ENCODE measurements around the gene LOXL1.
A peak's percentile ranks its signal among the peaks of the same experiment; 100 is the strongest.

LOXL1 gene

DNA sequence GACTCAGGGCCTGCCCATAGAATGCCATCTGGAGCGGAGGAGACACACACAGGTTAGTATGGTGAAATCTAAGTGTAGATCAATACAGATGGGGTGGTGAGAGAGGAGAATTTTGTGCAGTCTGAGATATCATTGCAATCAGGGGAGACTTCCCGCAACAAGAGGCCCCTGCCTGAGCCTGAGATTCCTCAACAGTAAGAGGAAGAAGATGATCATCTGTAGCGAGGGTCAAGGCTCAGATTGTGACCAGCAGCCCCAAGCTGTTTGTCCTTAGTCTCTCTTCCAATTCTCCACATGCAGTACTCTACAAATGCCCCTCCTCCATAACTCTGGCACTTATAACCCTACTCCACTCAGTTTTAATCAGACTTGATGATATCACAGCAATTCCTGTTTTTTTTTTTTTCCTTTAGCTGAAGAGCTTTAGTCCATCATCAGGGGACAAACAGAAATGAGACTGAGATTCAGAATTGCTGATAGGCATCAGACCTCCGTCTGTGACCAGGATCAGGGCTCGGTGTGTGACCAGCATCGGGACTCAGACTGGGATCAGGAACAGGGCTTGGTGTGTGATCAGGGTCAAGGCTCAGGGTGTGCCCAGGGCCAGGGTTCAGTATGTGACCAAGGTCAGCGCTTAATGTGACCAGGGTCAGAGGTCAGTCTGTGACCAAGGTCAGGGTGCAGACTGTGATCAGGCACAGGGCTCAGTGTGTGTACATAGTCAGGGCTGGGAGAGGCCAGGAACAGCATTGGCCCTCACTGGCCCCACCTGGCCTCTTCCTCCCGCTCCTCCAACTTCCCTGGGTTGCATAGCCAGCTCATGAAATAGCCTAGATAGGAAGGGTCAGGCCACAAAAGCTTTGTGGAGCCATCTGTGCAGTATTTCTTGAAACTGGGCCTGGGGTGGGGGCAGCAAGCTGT is 14.1 kb downstream of the LOXL1 start:
- no peak for DNase-seq (ENCODE audit: low read depth)

DNA sequence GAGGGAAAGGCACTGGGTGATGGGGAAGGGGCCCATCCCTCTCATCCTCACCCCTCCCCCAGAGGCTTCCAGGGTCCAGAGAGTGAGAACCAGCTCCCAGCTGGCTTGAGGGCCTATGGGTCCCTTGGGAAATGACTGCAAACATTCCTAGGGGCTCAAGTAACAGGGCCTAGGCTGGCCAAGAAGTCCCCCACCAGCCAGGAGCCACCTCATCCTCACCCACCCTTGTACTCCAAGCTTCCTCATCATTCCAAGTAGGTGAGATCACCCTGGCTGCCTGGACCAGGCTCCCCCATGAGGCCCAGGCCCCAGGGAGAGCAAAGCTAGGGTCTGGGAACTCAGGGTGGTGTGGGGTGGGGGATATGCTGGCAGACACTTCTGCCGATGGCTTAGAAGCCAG is 14.8 kb downstream of the LOXL1 start:
- DNase-seq (ENCODE audit: low read depth), result no peak

DNA sequence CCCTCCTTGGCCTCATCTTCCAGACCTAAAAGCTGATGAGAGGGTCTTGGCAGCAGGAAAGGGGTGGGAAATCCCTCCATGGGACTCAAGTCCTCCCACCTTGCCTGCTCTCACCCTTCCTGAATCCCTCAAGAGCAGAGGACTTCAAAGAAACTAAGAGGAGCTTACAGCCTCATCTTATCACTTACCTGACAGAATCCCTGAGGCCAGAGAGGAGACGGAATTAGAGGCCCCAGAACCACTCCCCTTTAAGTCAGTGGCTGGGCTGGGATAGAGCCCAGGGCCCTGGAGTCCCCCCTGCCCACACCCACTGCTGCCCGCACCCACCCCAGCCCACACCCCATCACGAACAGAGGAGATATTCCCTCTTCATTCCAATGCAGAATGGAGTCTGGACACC is 15.2 kb downstream of the LOXL1 start:
- DNase-seq (ENCODE audit: low read depth), result no peak

DNA sequence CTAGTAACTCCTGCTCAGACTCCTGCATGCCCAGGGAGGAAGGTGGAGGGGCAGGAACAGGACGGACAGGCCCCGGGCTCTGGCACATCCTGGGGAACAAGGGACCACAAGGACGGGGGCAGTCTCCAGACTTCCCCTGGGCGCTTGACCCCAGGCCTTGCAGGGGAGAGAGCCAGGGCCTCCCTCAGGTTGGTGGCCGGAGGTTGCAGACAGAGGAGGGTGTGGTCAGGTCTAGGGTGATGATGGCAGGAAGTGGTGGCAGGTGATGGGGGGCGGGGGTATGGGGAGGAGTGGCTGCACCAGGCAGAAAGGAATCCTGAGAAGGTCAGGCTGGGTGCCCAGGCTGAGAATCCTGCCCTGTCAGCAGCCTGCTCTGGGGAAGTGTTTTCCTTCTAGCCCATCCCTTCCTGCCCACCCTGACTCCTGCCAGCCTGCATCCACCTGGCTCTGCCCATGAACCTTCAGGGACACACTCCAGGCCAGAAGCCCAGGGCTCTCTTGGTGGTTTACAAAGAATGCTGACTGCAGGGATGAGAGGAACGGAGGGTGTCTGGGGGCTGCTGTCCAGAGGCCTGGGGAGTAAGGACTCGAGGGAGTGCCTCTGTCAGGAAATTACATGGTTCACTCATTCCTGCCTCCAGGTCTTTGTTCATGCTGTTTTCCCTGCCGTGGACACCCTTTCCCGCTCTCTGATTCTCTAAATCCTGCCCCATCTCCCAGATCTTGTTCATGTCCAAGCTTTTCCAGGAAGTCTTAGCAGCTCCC is 15.8 kb downstream of the LOXL1 start:
- DNase-seq (ENCODE audit: low read depth), result no peak

DNA sequence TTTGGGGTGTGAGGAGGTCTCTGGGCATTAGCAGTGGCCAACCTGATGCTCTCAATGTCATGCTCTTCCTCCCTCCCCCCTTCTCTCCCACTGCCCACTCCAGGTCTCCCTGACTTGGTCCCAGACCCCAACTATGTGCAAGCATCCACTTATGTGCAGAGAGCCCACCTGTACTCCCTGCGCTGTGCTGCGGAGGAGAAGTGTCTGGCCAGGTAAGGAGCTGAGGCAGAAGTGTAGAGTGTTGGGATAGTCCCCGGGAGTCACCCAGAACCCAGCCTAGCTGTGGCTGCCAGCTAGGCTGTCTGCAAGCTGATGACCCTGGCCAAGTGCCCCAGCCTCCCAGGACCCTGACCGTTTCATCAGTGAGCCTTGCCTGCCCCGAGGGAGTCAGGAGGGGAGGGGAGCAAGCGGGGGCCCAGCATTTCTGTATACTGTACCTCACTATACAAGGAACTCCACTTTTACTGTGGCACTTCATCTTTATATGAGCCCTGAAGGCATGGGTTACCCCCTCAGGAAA is 16.5 kb downstream of the LOXL1 start:
- no peak for DNase-seq (ENCODE audit: low read depth)

DNA sequence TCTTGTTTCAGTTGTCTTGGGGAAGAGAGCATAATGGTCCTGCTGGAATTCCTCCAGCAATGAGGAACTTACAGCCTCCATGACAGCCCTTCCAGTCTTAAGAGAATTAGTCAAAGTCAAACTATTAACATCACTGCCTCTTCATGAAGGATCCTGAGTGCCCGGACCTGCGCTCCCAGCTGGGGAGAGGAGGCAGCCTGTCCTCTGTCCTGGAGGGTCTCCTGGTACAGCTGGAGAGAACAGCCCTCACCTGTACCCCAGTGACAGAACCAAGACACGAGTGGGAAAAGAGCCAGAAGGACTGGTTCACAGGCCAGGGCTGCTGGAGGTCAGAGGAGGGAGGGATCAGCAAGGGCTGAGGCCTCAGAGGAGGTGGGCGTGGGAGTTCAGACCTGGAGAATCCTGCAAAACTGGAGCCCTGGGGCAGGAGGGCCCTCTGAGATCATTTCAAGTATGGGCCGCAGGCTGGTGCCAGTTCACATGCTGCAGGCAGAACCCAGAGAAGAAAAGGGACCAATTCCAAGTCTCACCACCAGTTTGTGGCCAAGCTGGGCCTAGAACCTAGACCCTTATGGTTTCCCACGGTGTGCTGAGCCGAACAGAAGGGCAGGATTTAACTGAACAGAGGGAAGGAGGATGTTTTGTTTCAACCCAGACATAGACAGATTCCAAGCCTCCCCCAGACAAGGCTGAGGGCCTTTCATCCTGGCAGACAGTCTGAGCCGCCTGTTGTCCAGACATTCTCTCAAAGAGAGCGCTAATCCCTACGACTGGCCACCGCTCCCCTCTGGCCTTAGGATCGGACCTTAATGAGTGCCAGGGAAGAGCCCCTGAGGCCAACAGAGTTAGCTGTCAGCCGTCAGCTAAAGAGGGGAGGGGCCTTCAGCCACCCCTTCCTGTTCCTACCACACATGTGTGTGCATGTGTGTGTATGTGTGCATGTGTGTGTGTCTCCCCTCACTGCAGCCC is 18.2 kb downstream of the LOXL1 start:
- DNase-seq (ENCODE audit: low read depth), result no peak

DNA sequence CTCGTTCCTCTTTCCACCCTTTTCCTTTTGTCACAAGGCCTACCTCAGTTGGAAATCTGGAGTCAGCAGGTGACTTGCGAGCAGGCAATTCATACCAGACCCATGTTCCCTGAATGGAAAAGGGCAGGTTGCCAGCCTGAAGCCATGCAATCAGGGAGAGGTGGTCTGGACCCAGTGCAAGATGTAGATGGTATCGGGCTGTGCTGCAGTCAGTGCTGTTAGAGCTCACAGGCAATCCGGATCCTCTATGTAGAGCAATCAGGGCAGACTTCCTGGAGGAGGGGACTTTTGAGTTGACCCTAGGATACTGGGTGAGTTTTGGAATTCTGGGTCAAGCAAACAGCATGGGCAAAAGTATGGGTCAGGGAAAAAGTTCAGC is 18.9 kb downstream of the LOXL1 start:
- DNase-seq (ENCODE audit: low read depth), result no peak

DNA sequence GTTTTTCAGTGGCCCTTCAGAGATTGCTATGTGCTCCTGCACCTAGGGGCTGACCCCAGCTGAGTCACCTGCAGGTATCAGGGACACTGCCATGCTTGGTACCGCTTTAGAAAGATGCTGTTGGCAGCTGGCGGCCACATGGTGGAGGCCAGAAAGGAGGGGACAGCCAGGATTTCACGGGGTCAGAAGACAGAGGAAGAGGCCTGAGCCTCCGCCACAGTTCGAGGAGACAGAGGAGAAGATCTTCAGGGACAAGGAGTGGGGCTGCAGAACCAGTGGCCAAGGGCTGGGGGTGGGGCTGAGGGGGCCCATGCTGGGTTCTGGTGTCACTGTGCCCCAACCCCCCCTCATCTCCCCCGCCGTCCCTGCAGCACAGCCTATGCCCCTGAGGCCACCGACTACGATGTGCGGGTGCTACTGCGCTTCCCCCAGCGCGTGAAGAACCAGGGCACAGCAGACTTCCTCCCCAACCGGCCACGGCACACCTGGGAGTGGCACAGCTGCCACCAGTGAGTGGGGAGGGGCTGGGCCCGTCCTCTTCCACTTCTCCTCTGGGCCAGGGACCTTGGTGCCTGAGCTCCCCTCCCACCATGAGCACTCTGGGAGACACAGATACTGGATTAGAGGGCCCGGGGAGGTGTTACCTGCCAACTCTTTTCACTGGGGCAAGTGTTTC is 19.9 kb downstream of the LOXL1 start:
- no peak for DNase-seq (ENCODE audit: low read depth)

DNA sequence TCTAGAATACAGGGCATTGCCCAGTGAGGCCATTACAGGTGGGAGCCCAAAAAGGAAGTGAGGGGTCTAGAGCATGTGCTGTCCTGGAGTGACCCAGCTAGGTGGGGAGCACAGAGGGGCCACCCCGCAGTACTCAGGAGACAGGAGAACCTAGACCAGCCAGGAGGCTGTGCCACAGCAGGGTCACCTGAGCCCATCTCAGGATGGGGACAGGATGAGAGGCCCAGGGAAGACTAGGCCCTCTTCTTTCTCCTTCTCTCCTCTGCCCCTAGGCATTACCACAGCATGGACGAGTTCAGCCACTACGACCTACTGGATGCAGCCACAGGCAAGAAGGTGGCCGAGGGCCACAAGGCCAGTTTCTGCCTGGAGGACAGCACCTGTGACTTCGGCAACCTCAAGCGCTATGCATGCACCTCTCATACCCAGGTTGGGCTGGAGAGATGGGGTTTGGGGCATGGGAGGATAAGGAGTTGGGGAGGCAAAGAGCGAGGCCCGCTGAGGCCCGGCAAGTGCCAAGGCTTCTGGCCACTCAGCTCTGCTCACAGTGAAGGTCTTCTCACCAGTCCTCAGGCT is 20.6 kb downstream of the LOXL1 start:
- no peak for DNase-seq (ENCODE audit: low read depth)

DNA sequence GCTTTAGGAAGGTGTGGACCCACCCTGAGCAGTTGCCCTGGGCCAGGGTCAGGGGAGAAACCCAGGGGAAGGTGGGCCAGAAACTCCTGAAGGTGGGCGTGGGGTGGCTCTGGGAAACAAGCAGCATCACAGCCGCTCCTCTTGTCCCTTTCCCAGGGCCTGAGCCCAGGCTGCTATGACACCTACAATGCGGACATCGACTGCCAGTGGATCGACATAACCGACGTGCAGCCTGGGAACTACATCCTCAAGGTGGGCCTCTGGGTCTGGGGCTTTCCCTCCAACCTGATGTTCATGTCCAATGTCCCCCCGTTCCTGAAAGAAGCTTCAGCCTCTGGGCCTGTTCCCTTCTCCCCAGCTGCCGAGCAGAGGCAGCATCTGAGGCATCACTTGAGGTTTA is 21.4 kb downstream of the LOXL1 start:
- DNase-seq (ENCODE audit: low read depth), result no peak

DNA sequence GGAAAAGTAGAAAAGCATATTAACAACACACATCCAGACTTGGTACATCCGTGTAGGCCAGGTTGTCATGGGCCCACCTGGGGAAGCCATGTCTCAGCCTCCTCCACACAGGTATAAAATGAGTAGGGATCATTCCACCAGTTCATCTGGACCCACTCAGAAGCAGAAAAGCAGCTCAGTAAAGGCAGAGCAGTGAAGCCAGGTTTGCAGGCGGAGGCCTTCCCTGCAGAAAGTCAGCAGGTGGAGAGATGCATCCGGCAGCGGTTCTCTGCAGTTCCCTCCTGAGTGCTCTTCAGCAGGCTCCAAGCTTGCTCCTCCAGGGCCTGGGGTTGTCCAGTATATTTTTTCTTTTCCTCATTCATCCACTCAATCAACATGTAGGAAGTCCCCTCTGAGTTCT is 22.1 kb downstream of the LOXL1 start:
- DNase-seq (ENCODE audit: low read depth), result no peak

DNA sequence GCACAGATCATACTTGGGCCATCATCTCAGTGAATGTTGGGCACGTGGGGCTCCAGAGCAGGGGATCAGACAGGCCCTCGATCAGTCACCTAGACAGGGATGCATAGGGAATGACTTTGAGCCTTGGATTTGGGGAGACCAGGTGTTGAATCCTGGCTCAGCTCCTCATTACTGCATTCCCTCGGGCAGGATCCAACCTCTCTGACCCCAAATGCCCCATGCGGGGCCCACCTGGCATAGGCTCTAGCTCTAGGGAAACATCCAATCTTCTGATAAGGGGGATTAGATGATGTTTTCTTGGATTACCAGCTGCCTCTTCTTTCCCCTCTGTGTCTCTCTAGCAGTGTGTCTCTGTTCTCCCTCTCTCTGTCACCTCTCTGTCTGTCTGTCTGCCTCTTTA is 22.7 kb downstream of the LOXL1 start:
- no peak for DNase-seq (ENCODE audit: low read depth)

DNA sequence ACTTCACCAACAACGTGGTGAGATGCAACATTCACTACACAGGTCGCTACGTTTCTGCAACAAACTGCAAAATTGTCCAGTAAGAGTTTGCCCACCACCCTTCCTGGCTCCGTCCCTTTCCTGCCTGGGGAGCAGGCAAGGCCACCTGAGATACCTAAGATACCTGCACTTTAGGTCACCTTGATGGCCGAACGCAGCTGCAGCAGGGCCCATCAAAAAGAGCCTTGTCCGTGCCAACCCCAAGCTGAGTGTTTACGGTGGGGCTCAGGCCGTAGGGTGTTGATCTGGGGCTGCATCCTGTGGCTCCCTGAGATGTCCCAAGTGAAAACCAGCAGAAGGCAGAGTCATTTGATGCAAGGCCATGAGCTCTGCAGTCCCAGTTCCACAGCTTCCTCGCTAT is 23.2 kb downstream of the LOXL1 start:
- DNase-seq (ENCODE audit: low read depth), result no peak

DNA sequence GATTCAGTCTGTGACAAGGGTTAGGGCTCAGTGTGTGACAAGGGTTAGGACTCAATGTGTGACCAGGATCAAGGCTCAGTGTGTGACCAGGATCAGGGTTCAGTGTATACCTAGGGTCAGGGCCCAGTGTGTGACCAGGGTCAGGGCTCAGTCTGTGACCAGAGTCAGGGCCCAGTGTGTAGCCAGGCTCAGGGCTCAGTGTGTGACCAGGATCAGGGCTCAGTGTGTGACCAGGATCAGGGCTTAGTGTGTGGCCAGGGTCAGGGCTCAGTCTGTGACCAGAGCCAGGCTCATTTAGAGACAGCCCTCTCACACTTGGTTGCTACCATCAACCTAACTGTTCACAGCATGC is 24.2 kb downstream of the LOXL1 start:
- DNase-seq (ENCODE audit: low read depth), result no peak

DNA sequence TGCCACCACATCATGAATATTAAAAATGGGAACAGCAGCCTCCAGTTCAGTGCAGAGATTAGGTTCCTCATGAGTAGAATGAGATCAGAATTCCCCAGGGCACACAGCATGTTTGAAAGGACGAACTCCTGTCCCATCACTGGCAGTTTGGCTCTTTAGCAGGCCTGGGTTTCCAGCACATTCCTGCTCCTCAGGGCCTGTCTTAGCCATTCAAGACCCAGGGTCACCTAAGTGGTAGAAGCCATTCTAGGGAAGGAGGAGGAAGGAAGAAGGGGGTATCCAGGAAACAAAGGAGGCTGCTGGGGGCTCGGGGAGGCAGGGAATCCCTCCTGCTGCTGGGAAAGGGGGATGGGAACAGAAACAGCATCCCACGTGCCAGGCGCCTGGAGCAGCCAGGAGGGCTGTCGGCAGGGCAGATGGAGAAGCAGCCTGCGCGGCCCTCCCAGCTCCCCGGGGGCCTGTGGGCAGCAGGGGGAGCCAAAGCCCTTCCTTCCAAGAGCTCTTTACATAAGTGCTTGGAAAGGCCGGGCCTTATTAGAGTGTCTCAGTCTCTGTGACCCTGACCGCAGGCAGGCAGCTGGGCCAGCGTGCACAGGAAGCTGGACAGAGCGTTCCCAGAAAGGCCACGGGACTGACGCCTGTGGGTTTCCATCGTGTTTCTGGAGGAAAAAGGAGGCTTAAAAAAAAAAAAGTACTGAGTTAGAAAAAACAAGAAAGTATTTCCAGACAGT is 24.7 kb downstream of the LOXL1 start:
- DNase-seq (ENCODE audit: low read depth), result peak; percentile 44

DNA sequence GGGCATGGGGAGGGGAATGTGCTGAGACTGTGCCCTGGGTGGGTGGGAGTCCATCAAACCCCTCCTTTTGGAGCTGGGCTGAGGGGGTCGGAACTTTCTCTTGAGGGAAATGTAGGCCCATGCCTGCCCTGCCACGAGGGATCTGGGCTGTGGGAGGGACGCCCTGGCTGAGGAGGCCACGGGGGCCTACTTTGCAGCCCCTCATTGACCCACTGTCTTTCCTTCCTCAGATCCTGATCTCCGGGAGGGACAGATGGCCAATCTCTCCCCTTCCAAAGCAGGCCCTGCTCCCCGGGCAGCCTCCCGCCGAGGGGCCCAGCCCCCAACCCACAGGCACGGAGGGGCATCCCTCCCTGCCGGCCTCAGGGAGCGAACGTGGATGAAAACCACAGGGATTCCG is 25.3 kb downstream of the LOXL1 start:
- DNase-seq (ENCODE audit: low read depth), result no peak

DNA sequence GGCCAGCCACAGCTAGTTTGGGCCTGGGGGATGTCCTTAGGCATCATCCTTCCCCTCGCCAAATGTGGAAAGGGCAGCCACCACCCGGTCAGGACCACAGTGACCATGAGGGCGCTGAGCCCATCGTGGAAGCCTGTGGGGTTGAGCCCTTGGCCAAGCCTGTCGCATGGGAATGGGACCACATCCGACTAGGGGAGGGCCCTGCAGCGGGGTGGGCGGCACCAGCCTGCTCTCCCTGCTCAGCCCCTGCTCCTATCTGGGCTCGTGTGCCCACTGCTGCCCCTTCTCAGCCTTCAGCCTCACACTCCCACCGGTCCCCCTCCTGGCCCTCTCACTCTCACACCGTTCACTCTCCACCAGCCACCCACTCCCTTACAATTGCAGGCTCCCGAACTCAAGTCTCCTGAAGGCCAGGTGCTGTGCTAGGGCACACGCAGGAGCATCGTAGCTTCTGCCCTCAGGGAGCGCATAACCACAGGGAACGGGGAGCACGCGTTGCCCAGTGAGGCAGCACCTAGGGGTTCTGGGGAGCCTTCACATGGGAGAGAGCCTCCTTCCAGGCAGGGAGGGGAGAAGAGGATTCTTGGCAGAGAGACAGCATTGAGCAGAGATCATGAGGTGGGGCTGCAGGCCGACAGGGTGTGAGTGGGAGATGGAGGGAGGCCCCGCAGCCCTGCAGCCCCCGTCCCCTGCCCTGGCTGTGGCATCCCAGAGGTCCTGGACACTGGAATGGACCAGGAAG is 26.1 kb downstream of the LOXL1 start:
- no peak for DNase-seq (ENCODE audit: low read depth)

DNA sequence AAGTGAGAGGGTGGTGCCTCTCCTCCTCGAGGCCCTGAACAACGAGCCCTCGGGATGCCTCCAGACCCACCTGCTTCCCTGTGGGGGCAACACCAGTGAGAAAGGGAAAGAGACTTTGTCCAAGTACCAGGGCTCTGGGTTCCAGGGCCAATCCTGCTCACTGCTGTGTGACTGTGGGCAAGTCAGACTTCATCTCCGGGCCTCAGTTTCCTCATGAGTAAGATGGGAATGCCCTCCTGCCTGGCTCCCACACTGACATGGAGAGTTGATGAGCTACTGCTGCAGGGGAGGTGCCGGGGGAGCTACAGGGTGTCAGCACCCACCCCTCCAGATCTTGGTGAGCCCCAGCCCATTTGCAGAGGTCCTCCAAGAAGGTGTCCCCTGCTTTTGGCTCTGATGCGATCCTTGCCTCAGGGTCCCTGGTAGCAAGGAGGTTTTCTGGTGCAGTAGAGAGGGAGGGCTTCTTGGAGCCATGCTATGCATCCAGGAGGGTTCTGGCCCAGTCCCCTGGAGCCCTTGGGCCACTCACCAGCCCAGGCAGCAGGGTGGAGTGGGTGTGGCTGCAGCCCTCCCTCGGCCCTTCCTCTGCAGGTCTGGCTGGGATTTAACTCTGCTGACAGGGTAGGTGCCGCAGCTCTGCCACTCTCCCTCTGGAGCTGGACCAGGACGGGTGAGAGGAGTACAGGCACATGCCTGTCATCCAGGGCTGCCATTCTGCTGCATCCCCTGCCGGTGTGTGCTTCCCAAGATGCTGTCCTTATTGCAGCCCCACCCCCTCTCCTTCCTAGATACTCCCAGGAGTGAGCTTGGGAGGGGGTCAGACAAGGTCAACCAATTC is 26.9 kb downstream of the LOXL1 start:
- no peak for DNase-seq (ENCODE audit: low read depth)

Measured in T-helper 22 cell (primary cell).